Endothelial cell of umbilical vein (primary cell): Measurements from ENCODE around the gene CAP2. TPM values are rescaled to one million over a fixed set of nuclear protein-coding genes. Genes with fewer than 3 reads are reported as not detected.

Experiments used
- Bru-seq: library from RNA; stranded (reverse); fragments of 400-500 nt; gene quantifications from one replicate; lab custom pipeline; 2021; lab: Mats Ljungman, UMichigan
- BruChase-seq, 2 experiments: library from RNA; stranded (reverse); fragments of 400-500 nt; gene quantifications; one replicate each; lab custom pipeline; 2021; lab: Mats Ljungman, UMichigan
- BruUV-seq: library from RNA; stranded (reverse); fragments of 400-500 nt; replicated peaks from 2 replicates; lab custom pipeline; 2021; lab: Mats Ljungman, UMichigan
- CTCF ChIA-PET: fragments of 300-600, 350-600 bp; sonication (Branson Sonifier 250); formaldehyde crosslinking; loops from one replicate; lab custom pipeline; 2021; ENCODE audit warnings: antibody characterized with exemption, inconsistent platforms; lab: Charles Lee
- POLR2A ChIA-PET: fragments of 300-600, 350-600 bp; sonication (Branson Sonifier 250); formaldehyde crosslinking; loops from one replicate; lab custom pipeline; 2021; ENCODE audit warnings: antibody characterized with exemption, inconsistent platforms; lab: Charles Lee
- DNase-seq: peaks from one replicate; pipeline ENCODE4 v3.0.0-alpha.2; 2011; ENCODE audit warnings: low read depth, low spot score
- FAIRE-seq: peaks from 2 replicates; lab custom pipeline; 2011; peaks lifted over from hg19 to GRCh38; lab: Jason Lieb, UNC
- H2AFZ ChIP-seq: 2 replicates; pipeline ENCODE4 v1.6.0; 2012; ENCODE audit warnings: low read depth, low read length, control low read depth, inconsistent platforms
- H3K27ac ChIP-seq: 2 replicates; pipeline ENCODE4 v1.5.1; 2011; ENCODE audit warnings: low read depth, mild to moderate bottlenecking, control low read depth, low read length, moderate library complexity; ENCODE audit not compliant: insufficient read depth
- H3K27me3 ChIP-seq, 2 experiments: 2 replicates each; pipeline versions ENCODE4 v1.6.0 to v1.6.1; 2011; ENCODE audit warnings: low read length in 2 of 2, mixed read lengths in 1 of 2; ENCODE audit not compliant: control insufficient read depth in 2 of 2, insufficient read depth in 2 of 2
- H3K36me3 ChIP-seq, 2 experiments: 2 replicates in 1 of 2; 3 replicates in 1 of 2; pipeline ENCODE4 v1.5.1; 2011; ENCODE audit warnings: low read length in 2 of 2, mild to moderate bottlenecking in 1 of 2, moderate library complexity in 1 of 2; ENCODE audit not compliant: control insufficient read depth in 2 of 2, insufficient read depth in 2 of 2; ENCODE audit errors: extremely low read depth in 1 of 2
- H3K4me1 ChIP-seq: 3 replicates; pipeline ENCODE4 v1.5.1; 2011; ENCODE audit warnings: mild to moderate bottlenecking, low read length; ENCODE audit not compliant: control insufficient read depth, insufficient read depth; ENCODE audit errors: extremely low read depth
- H3K4me2 ChIP-seq: 2 replicates; pipeline ENCODE4 v1.6.1; 2011; ENCODE audit warnings: low read length, control low read depth, mixed read lengths; ENCODE audit not compliant: insufficient read depth
- H3K4me3 ChIP-seq, 3 experiments: fragments of 200-600 bp in 1 of 3; sonication (generic), shearing (Covaris generic) in 1 of 3; replicated peaks in 1 of 3; 2 replicates each; pipeline ENCODE4 v1.5.1; 2011 to 2016; ENCODE audit warnings: control low read depth in 3 of 3, low read length in 3 of 3, mild to moderate bottlenecking in 2 of 3, inconsistent platforms in 1 of 3, low read depth in 1 of 3, moderate library complexity in 1 of 3; ENCODE audit not compliant: insufficient read depth in 1 of 3
- H3K79me2 ChIP-seq: 2 replicates; pipeline ENCODE4 v1.6.0; 2012; ENCODE audit warnings: low read length, inconsistent platforms; ENCODE audit not compliant: control insufficient read depth, insufficient read depth
- H3K9ac ChIP-seq: replicated peaks from 2 replicates; pipeline ENCODE3; 2011; ENCODE audit warnings: low read length, control low read depth; ENCODE audit not compliant: insufficient read depth; ENCODE audit errors: extremely low read depth
- H3K9me1 ChIP-seq: replicated peaks from 3 replicates; pipeline ENCODE4 v1.6.0; 2011; ENCODE audit warnings: mild to moderate bottlenecking, low read length; ENCODE audit not compliant: control insufficient read depth, insufficient read depth; ENCODE audit errors: extremely low read depth
- H3K9me3 ChIP-seq: replicated peaks from 2 replicates; pipeline ENCODE4 v1.5.1; 2012; ENCODE audit warnings: low read length, inconsistent platforms; ENCODE audit not compliant: control insufficient read depth, insufficient read depth
- H4K20me1 ChIP-seq: replicated peaks from 2 replicates; pipeline ENCODE3; 2011; ENCODE audit warnings: mild to moderate bottlenecking, low read length; ENCODE audit not compliant: control insufficient read depth, insufficient read depth; ENCODE audit errors: extremely low read depth
- CTCF ChIP-seq, 2 donors: IDR thresholded peaks; 1 replicate in 1 of 2; 2 replicates in 1 of 2; pipeline ENCODE4 v1.5.1; 2011; ENCODE audit warnings: low read length in 2 of 2, mild to moderate bottlenecking in 2 of 2, moderate library complexity in 2 of 2, control low read depth in 1 of 2, inconsistent platforms in 1 of 2, low read depth in 1 of 2; ENCODE audit not compliant: insufficient read depth in 1 of 2; ENCODE audit errors: extremely low read depth in 1 of 2
- EZH2 ChIP-seq: IDR thresholded peaks from 2 replicates; pipeline ENCODE4 v1.6.1; 2012; ENCODE audit warnings: borderline replicate concordance, low read depth, mild to moderate bottlenecking, moderate library complexity, low read length, inconsistent platforms; ENCODE audit not compliant: severe bottlenecking
- FOS ChIP-seq: IDR thresholded peaks from 2 replicates; pipeline ENCODE4 v1.6.1; 2011; ENCODE audit warnings: mild to moderate bottlenecking, low read length, moderate library complexity, borderline replicate concordance; ENCODE audit not compliant: insufficient read depth
- GATA2 ChIP-seq: IDR thresholded peaks from 2 replicates; pipeline ENCODE4 v1.7.0; 2011; ENCODE audit warnings: low read depth, mild to moderate bottlenecking, moderate library complexity, mixed read lengths, low read length; ENCODE audit not compliant: insufficient read length, insufficient read depth
- JUN ChIP-seq: IDR thresholded peaks from 2 replicates; pipeline ENCODE4 v1.6.1; 2011; ENCODE audit warnings: borderline replicate concordance, low read depth; ENCODE audit not compliant: insufficient read length, insufficient read depth
- MAX ChIP-seq: IDR thresholded peaks from 2 replicates; pipeline ENCODE4 v1.6.1; 2011; ENCODE audit not compliant: insufficient read depth, insufficient read length
- MYC ChIP-seq: IDR thresholded peaks from one replicate; pipeline ENCODE4 v1.6.1; 2011; ENCODE audit warnings: mild to moderate bottlenecking, low read depth, low read length
- POLR2A ChIP-seq: IDR thresholded peaks from 2 replicates; pipeline ENCODE4 v1.6.1; 2012; ENCODE audit warnings: low read depth, mild to moderate bottlenecking, control low read depth, low read length
- POLR2AphosphoS5 ChIP-seq: IDR thresholded peaks from 2 replicates; pipeline ENCODE4 v1.6.1; 2012; ENCODE audit warnings: low read depth, mild to moderate bottlenecking, control low read depth, low read length, moderate library complexity; ENCODE audit not compliant: insufficient read depth
- dilution Hi-C: fragments of 300-500 bp; cut with MboI; formaldehyde crosslinking; loops from one replicate; pipeline ENCODE4 v1.15.0; 2019; ENCODE audit warnings: low sequenced_read_pairs; ENCODE audit not compliant: extremely low pct_ligation_motif_present
- intact Hi-C: fragments of 100-400 bp; cut with micrococcal nuclease; formaldehyde crosslinking; loops from one replicate; pipeline ENCODE4 v1.10.0; 2022
- long read RNA-seq: library from polyadenylated mRNA; stranded (forward); transcript quantifications from one replicate; pipeline ENCODE4 v2.0.0, GENCODE V29; 2021
- polyA minus RNA-seq, 3 experiments: library from RNA; depleted of rRNA, polyadenylated mRNA; stranded (reverse); fragments of >200 nt; gene quantifications; 1 replicate in 1 of 3; 2 replicates in 2 of 3; pipeline ENCODE4 v1.2.3, GENCODE V29; 2011
- polyA plus RNA-seq, 4 experiments: library from polyadenylated mRNA; depleted of rRNA in 3 of 4; stranded (reverse) in 3 of 4; unstranded in 1 of 4; fragments of >200 nt; gene quantifications; 2 replicates each; pipeline versions ENCODE4 v1.2.1 to v1.2.3, GENCODE V29; 2011 to 2012; ENCODE audit warnings: missing spikeins in 1 of 4
- total RNA-seq: library from RNA; stranded (reverse); gene quantifications from 2 replicates; pipeline ENCODE4 v1.2.3, GENCODE V29; 2021

CAP2 gene, protein sequence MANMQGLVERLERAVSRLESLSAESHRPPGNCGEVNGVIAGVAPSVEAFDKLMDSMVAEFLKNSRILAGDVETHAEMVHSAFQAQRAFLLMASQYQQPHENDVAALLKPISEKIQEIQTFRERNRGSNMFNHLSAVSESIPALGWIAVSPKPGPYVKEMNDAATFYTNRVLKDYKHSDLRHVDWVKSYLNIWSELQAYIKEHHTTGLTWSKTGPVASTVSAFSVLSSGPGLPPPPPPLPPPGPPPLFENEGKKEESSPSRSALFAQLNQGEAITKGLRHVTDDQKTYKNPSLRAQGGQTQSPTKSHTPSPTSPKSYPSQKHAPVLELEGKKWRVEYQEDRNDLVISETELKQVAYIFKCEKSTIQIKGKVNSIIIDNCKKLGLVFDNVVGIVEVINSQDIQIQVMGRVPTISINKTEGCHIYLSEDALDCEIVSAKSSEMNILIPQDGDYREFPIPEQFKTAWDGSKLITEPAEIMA
- total RNA-seq, result 18.0 and 21.3 TPM in 2 replicates
- polyA plus RNA-seq, result 10.2 and 12.2 TPM in 2 replicates
- 14.9 and 16.4 TPM in 2 replicates for polyA plus RNA-seq (2011; cell fraction: cytosol; rRNA removed)
- polyA plus RNA-seq (2011; cell fraction: nucleus; rRNA removed), result 18.2 and 18.8 TPM in 2 replicates
- 2.4 and 6.8 TPM in 2 replicates for polyA plus RNA-seq (2012)
- polyA minus RNA-seq, result 15.8 and 19.2 TPM in 2 replicates
- polyA minus RNA-seq (2011; cell fraction: cytosol; rRNA and poly(A)+ RNA removed), result 8.3 TPM
- 12.1 and 15.5 TPM in 2 replicates for polyA minus RNA-seq (2011; cell fraction: nucleus; rRNA and poly(A)+ RNA removed)
- percentile 73 among the genes with signal in this experiment for Bru-seq, nascent RNA
- percentile 61 among the genes with signal in this experiment for BruChase-seq, experiment 1, labeled RNA remaining after a 6-hour chase
- percentile 60 among the genes with signal in this experiment for BruChase-seq, experiment 2, labeled RNA remaining after a 2-hour chase
- long read RNA-seq, transcript CAP2-201 (13 exons, 3,316 nt), result major isoform, 31 of 47 reads
- long read RNA-seq, partial matches to known transcripts, result 5 of 47 reads
- long read RNA-seq, other reads (novel, unspliced or antisense), result 10 of 47 reads

DNA sequence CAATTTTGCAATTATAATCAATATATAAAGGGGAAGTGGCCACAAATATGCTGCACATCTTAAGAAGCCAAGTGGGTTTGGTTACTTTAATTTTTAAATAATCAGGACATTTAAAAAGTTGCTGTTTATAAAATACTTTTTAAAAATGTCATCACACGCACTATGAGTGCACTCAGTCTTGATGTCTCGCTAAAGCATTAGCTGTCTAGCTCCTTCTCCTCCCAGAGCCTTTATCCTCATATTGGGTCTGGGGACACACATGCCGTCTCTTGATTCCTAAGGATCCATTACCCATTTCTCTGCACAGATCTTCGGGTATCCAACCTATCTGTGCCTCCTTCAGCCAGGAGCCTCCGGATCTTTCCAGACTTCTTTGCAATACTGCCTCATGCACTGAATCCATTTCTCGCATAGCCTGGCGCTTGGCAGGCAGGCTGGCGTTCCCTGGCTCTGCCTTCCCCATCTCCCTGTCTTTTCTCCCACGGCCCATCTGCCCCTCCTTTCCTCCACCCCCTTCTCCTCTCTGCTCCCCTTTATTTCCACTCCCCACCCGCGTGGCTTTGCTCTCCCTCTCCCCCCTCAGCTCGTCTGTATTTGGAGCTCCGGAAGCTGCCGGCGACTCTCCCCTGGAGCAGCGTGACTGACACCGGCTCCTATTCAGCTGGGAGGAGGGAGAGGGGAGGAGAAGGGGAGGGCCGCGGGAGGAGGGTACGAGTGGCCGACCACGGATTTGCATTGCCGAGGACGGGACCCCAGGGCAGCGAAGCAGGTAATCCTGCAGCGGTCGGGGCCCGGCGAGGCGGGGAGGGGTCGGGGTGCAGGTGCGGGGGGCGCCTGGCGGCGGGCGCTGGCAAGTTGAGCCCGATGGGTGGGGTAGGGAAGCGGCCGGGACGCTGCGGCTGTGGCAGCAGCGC, at the start of gene CAP2:
Gene CAP2, plus strand, starts transcription at position 618 of the 914 bp plus-strand sequence. CDS start 27,961 bp downstream, outside the sequence.
- DNase-seq (peak; percentile 48), FAIRE-seq (peak; percentile 79)
- H3K27ac ChIP-seq, result peak within 1 kb of the TSS; percentile 42
- intact Hi-C loops, result loop anchor here (5.0 kb wide), 1 partner anchor 111 kb away; the partner anchor contains the start of gene RBM24
- H3K4me1 ChIP-seq, result peaks cover 11% of the 10 kb centered on the region
- H2AFZ ChIP-seq, result peak within 1 kb of the TSS; percentile 94
- H3K9me3 ChIP-seq, result no peaks in the 10 kb centered on the region
- peak within 1 kb of the TSS; percentile 66 to 94 (median 73) for H3K4me3 ChIP-seq
- no peak for TF ChIP-seq EZH2
- TF ChIP-seq POLR2A, result no peak
- no peak for TF ChIP-seq POLR2AphosphoS5
- no peak for TF ChIP-seq CTCF (IDR thresholded peaks at IDR 0.05; ENCODE audit: extremely low read depth in 1 of 2, insufficient read depth in 1 of 2, low read depth in 1 of 2, low read length in 2 of 2)
- TF ChIP-seq MAX, result no peak
- TF ChIP-seq GATA2, result no peak
- TF ChIP-seq MYC, result no peak
- TF ChIP-seq JUN, result no peak
- no peak for TF ChIP-seq FOS
- BruUV-seq, result no TSS peak
- peak within 1 kb of the TSS; percentile 56 for H3K9ac ChIP-seq
- dilution Hi-C loops, result no loop called here
- H3K4me2 ChIP-seq, result peak within 1 kb of the TSS; percentile 66
- H3K79me2 ChIP-seq, result no peaks in the 10 kb centered on the region
- no peaks in the 10 kb centered on the region for H3K36me3 ChIP-seq
- CTCF ChIA-PET, result interaction anchor here (3.3 kb wide), 1 partner anchor 191 kb away, joined by 13 read pairs; no protein-coding TSS in a partner anchor
- no peaks in the 10 kb centered on the region for H4K20me1 ChIP-seq
- H3K9me1 ChIP-seq, result no peaks in the 10 kb centered on the region
- POLR2A ChIA-PET, result no interaction called here
- no peaks in the 10 kb centered on the region for H3K27me3 ChIP-seq
